T-helper 1 cell (primary cell): Measurements from ENCODE around the gene FAM83C.
A peak's percentile ranks its signal among the peaks of the same experiment; 100 is the strongest.

Source experiments
- DNase-seq, 5 donors: peaks; one replicate each; pipeline ENCODE4 v3.0.0-alpha.2; 2012 to 2020

FAM83C gene

GRCh38 chr20:35283441-35284266, 8.6 kb downstream of the FAM83C start:
- DNase-seq, result no peak

- no peak for DNase-seq
These were observed 10.6 kb downstream of the FAM83C start for GRCh38 chr20:35281506-35282101.

DNA sequence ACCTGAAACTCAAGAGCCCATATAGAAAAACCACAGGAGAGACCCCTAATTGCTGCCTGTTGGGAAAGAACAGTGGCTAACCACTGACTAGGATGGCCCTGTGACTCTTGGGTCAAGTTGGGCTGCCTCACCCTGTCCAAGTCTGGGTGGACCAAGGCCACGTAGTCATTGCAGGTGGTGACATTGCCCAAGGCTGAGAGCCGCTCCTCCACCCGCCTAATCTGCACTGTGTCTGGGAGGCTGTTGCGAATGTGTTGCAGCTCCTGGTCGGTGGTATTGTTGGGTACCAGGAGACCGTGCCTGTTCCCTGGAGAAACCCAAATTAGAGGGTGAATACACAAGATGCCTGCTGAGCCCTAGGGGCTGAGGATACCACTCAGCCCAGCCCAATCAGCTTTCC, 11.7 kb downstream of the FAM83C start:
- no peak for DNase-seq

- DNase-seq, result no peak
These were observed 12.6 kb downstream of the FAM83C start for GRCh38 chr20:35279533-35280174.

DNA sequence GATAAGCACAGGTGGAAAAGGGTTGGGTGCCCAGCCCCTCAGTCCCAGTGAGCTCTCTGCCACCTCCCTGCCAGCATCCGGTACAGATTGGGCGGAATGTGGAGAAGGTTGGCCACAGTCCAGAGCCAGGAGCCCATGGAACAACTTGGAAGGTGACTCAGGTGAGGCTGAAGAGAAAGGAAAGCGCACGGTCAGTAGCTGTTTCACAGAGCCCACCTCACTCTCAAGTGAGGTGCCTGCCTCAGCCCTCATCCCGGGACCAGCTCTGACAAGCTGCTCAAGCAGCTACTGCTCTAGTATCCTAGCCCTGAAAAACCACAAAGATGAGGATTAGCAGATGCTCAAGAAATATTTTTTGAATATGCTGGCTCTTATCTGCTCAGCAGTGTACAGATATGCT, 13.2 kb downstream of the FAM83C start:
- no peak for DNase-seq

DNA sequence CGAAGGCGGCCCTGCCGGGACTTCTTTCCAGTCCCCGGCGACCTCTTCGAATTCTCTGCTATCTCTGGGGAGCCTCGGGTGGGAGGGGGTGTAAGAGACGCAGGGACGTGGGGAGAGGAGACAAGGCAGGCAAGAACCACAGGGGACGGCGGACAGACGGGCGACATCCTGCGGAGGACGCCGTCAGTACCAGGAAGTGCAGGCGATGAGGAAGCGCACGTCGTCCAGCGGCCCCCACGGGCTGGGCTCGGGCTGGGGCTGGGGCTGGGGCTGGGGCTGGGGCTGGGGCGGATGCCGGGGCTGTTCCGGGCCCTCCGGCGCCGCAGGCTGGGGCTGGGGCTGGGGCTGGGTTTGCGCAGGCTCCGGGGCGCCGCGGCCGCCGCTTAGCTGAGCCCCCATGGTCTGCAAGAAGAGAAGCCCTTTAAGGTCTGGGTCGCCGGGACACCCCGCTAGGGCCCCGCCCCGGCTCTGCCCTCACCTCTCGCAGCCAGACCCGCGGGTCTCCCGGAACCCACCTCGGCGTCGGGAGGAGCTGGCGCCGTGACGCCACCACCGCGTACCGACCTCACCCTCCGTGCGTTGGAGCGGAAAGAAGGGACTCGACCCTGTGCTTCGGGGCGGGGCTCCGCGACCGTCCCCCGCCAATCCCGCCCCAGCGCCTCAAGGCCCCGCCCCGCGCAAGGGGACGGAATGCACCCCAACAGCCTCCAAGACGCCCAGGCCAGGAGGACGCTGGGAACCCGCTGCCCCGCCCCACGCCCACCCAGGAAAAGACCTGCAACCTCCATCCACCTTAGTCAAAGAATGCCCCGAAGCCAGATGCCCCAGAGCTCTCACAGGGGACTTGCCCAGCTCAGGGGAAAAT, 14.5 kb downstream of the FAM83C start, which contains the start of gene MMP24OS:
Gene MMP24OS (minus strand): TSS at position 592 of the 865 bp plus-strand sequence. CDS start 193 bp downstream, at position 399.
- peak; percentile 76 to 97 (median 84) for DNase-seq

- DNase-seq, result no peak
These were observed 15.1 kb downstream of the FAM83C start for GRCh38 chr20:35277127-35277526.

DNA sequence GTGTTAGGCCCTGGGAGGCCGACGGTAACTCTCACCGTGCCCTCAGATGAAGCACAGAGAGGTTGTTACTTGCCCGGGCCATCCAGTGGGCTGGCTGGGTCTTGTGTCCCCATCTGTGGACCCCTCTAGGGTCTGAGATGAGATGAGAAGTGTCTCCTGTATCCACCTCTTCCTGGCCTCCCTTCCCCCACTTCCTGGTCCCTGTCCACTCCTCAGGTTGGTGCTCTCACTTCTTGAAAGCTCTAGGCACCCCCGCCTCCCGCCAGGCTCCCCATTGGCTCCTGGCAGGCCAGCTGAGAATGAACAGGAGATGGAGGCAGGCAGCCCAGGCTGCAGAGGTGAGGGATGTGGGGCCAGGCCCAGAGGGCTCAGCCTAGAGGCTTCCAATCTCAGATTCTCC, 15.8 kb downstream of the FAM83C start:
- no peak for DNase-seq

GRCh38 chr20:35275741-35276251, 16.4 kb downstream of the FAM83C start:
- DNase-seq, result no peak

GRCh38 chr20:35274172-35275092, 17.8 kb downstream of the FAM83C start:
- DNase-seq, result no peak

DNA sequence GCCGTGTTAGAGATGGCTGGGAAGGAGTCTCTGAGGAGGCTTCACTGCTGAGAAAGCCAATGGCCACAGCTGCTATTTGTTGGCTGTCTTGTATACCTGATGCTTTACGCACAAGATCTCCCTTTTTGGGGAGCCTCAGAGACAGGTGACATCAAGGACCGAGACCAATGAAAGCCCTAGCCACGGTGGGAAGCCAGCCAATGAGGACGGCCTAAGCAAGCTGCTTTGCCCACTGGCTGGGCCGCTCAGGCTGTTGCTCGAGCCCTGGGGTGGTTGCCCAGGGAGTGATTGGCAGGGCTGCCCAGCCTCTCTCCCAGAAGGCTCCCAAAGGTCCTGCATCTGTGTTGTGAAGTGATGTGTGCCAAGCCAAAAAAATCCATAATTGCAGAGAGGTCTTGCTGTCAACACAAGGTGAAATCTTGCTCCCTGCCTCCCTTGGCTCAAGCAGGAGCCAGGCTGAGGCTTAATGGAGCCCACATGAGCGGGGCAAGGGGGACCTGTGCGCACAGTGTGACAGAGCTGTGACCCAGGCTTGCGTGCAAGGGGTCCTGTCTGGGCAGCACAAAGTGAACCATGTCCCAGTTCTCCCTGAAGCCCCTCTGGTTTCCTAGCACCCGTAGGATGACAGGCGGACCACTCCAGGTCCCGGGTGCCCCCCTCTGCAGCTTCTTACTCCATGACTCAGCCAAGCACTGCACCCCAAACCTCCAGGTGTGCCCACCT, 18.6 kb downstream of the FAM83C start:
- DNase-seq, result no peak

DNA sequence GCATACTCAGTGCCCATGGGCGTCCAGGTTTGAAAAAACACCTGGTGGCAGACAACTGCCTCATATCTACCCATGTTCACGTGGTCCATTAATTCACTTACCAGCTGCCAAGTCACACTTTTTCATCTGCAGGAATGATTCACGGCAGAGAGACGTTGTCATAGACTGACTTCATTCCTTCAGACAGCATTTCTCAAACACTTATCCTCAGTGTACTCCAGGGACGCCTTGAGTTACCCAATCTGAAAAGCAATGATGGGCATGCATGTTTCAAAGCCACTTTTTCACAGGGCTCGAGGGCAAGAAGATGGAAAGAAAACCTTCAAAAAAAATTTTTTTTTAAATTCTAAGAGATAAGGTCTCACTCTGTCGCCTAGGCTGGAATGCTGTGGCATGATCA, 20.3 kb downstream of the FAM83C start:
- no peak for DNase-seq

- DNase-seq, result no peak
These were observed 20.9 kb downstream of the FAM83C start for GRCh38 chr20:35271073-35271882.

DNA sequence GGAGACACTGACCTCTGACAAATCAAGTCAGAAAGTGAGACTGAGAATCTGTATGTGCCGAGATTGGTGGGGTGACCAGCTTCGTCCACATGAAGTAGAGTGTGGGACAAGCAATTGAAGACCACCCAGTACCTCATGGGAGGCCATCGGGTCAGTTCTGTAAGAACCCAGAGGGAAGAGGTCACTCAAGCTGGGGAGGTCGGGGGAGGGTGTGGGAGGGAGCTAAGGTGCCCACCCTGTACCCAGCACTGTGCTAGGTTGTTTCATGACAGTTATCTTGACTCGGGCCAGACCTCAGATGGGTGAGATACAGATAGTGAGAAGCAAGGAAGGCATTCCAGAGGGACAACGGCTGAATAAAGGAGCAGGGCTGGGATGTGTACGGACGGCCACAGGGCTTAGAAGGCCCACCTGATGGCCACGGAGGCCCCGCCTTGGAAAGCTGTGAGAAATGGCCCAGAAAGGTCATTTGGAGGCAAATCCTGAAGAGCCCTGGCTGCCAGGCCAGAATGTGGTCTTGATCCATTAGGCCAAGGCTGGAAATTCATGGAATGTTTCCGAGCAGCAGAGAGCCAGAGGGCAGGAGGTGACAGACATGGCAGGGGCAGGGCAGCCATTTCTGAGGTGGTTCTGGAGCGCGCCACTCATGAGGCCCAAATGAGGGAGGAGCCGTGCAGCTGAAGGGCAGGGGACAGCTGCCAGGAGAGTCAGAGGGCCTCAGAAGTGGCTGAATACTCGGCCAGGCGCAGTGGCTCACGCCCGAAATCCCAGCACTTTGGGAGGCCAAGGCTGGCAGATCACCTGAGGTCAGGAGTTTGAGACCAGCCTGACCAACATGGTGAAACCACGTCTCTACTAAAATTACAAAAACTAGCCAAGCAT, 22.0 kb downstream of the FAM83C start:
- DNase-seq, result no peak

DNA sequence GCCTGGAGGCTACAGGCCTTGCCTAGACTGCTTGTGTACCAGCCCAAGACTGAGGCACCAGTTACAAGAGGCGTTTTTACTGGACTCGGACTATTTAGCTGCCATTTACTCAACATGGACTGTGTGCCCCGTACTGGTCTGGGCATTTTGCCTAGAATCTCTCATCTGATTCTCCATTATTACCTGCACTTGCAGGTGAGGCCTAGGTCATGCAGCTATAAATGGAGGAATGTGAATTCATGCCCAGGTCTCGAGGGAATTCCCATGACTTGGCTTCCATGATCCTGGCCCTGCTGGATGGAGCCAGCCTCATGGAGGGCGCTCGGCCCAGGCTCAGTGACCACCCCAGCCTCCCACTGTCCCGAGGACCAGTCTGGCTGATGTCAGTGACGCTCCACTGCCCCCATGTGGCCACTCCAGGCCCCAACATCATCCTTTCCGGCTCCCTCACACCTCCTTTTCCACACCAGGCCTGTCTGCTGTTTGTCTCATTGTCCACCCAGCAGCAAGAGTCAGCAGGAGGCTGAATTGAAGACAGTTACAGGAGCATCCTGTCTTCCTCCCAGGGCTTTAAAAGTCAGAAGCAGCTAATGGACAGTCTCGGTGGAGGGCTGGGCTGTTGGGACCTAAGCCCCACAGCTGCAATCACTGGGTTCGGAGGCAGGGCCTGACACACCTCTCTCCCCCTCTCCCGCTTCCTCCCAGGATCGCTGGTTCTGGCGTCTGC, 23.0 kb downstream of the FAM83C start:
- peak in 1 of 5 donors; percentile 38 for DNase-seq

DNA sequence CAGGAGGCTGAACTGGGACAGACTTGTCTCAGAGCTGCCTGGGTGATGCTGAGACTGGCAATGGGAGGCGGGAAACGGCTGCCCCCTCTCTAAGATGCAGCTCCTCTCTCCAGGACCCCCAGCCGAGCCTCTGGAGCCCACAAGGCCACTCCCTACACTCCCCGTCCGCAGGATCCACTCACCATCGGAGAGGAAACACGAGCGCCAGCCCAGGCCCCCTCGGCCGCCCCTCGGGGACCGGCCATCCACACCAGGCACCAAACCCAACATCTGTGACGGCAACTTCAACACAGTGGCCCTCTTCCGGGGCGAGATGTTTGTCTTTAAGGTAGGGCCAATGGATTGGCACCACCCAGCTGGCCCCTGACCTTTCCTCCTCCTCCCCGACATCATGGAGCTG, 25.1 kb downstream of the FAM83C start:
- no peak for DNase-seq

DNA sequence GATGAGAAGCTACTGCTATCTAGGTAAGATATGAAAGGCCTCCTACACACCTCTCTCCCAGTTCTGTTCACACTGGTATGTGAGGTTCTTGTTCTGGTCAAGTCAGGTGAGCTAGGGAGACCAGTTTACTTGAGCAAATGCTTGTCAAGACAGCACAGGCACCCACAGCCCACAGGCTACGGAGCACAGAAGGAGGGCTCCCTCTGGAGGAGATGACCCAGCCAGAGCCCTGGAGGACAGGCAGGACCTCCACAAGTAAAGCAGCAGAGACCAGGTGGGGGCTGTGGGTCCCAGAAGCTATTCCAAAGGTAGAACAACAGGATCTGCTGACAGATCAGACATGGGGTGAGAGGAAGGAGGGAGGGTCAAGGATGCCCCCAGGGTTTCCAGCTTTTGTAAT, 27.5 kb downstream of the FAM83C start:
- DNase-seq, result no peak
